Measurements from ENCODE around the gene CLIC6. TPM values are rescaled to one million over a fixed set of nuclear protein-coding genes. Genes with fewer than 3 reads are reported as not detected.

Gene CLIC6
- polyA plus RNA-seq, 3 donors: not detected

DNA sequence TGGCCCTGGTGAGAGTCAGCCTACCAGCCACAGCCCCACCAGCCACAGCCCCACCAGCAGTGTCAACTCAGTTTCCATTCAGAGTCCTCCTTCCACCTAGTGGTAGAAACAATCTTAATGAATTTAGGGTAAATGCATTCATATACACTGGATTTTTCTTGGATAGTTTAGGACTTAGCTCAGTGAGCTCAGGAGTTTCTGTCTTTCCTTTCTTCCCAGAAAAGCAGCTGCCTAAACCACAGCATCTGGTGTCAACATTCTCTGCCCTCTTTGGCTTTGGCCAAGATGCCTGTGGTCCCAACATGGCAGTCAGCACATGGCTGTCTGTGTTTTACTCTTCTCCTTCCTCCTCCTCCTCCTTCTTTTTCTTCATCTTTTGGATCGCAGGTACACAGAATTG lies 94.0 kb downstream of the CLIC6 start:
- Histone ChIP-seq H3K4me1 (ENCODE audit: control insufficient read depth in 1 of 2, insufficient read depth in 2 of 2, low read length in 2 of 2) (no peaks in the 10 kb centered on the region), H3K36me3 (replicated peaks in 1 of 2; ENCODE audit: control insufficient read depth in 1 of 2, insufficient read depth in 2 of 2, low read length in 2 of 2) (no peaks in the 10 kb centered on the region), H3K4me2 (replicated peaks; ENCODE audit: extremely low read depth, low read length, poor library complexity, severe bottlenecking) (no peak overlapping the region), H3K79me2 (ENCODE audit: insufficient read depth, low read length) (no peaks in the 10 kb centered on the region), H3K9me3 (replicated peaks in 1 of 2; ENCODE audit: control insufficient read depth in 1 of 2, insufficient read depth in 1 of 2, low read length in 2 of 2) (peaks cover 0 to 16% of the 10 kb centered on the region in 2 donors), H4K20me1 (ENCODE audit: insufficient read depth, low read length) (no peaks in the 10 kb centered on the region), H3K4me3 (replicated peaks in 1 of 3; ENCODE audit: low read depth in 2 of 3, low read length in 3 of 3) (no peak overlapping the region), H3K9ac (ENCODE audit: insufficient read depth, low read length, poor library complexity, severe bottlenecking) (no peak overlapping the region), H3K27me3 (ENCODE audit: control insufficient read depth in 2 of 2, insufficient read depth in 2 of 2, low read length in 2 of 2) (no peaks in the 10 kb centered on the region), H2AFZ (ENCODE audit: insufficient read depth, low read depth, low read length, poor library complexity, severe bottlenecking) (no peak overlapping the region), H3K27ac (ENCODE audit: low read depth in 1 of 2, low read length in 2 of 2) (no peak overlapping the region)
- WGBS (ENCODE audit: insufficient coverage): no CpG with 5 or more reads among the region's 1 CpG
- Mint-ChIP-seq H3K4me3 (no peak overlapping the region), H3K27ac (no peak overlapping the region), H3K4me1 (no peaks in the 10 kb centered on the region), H3K36me3 (no peaks in the 10 kb centered on the region), H3K27me3 (ENCODE audit: low read depth in 3 of 3) (peaks cover 2 to 10% (median 5%) of the 10 kb centered on the region in 3 donors), H3K9me3 (peaks cover 4 to 17% (median 11%) of the 10 kb centered on the region in 7 donors)
- DNase-seq: no peak
- TF ChIP-seq, protein P1, sequence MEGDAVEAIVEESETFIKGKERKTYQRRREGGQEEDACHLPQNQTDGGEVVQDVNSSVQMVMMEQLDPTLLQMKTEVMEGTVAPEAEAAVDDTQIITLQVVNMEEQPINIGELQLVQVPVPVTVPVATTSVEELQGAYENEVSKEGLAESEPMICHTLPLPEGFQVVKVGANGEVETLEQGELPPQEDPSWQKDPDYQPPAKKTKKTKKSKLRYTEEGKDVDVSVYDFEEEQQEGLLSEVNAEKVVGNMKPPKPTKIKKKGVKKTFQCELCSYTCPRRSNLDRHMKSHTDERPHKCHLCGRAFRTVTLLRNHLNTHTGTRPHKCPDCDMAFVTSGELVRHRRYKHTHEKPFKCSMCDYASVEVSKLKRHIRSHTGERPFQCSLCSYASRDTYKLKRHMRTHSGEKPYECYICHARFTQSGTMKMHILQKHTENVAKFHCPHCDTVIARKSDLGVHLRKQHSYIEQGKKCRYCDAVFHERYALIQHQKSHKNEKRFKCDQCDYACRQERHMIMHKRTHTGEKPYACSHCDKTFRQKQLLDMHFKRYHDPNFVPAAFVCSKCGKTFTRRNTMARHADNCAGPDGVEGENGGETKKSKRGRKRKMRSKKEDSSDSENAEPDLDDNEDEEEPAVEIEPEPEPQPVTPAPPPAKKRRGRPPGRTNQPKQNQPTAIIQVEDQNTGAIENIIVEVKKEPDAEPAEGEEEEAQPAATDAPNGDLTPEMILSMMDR (IDR thresholded peaks at IDR 0.05): no peak
- intact Hi-C loops (cut with micrococcal nuclease): no loop called here

- Histone ChIP-seq H3K4me3 (replicated peaks in 1 of 3; ENCODE audit: low read depth in 2 of 3, low read length in 3 of 3) (no peak overlapping the region), H3K9ac (ENCODE audit: insufficient read depth, low read length, poor library complexity, severe bottlenecking) (no peak overlapping the region), H3K9me3 (replicated peaks in 1 of 2; ENCODE audit: control insufficient read depth in 1 of 2, insufficient read depth in 1 of 2, low read length in 2 of 2) (peaks cover 0 to 16% of the 10 kb centered on the region in 2 donors), H3K79me2 (ENCODE audit: insufficient read depth, low read length) (no peaks in the 10 kb centered on the region), H3K4me2 (replicated peaks; ENCODE audit: extremely low read depth, low read length, poor library complexity, severe bottlenecking) (no peak overlapping the region), H4K20me1 (ENCODE audit: insufficient read depth, low read length) (no peaks in the 10 kb centered on the region), H3K36me3 (replicated peaks in 1 of 2; ENCODE audit: control insufficient read depth in 1 of 2, insufficient read depth in 2 of 2, low read length in 2 of 2) (no peaks in the 10 kb centered on the region), H3K27ac (ENCODE audit: low read depth in 1 of 2, low read length in 2 of 2) (no peak overlapping the region), H3K4me1 (ENCODE audit: control insufficient read depth in 1 of 2, insufficient read depth in 2 of 2, low read length in 2 of 2) (no peaks in the 10 kb centered on the region), H3K27me3 (ENCODE audit: control insufficient read depth in 2 of 2, insufficient read depth in 2 of 2, low read length in 2 of 2) (no peaks in the 10 kb centered on the region), H2AFZ (ENCODE audit: insufficient read depth, low read depth, low read length, poor library complexity, severe bottlenecking) (no peak overlapping the region)
- H3K27me3 Mint-ChIP-seq (ENCODE audit: low read depth in 3 of 3): peaks cover 2 to 17% (median 8%) of the 10 kb centered on the region in 3 donors
- peaks cover 4 to 17% (median 11%) of the 10 kb centered on the region in 7 donors for H3K9me3 Mint-ChIP-seq
- DNase-seq: no peak
- no peak overlapping the region for H3K27ac Mint-ChIP-seq
- intact Hi-C loops (cut with micrococcal nuclease): no loop called here
- 100% methylated on average over 1 of the region's 3 CpGs for WGBS (ENCODE audit: insufficient coverage)
- TF ChIP-seq, protein P1 (IDR thresholded peaks at IDR 0.05): no peak
- H3K4me3 Mint-ChIP-seq: no peak overlapping the region
- H3K4me1 Mint-ChIP-seq: no peaks in the 10 kb centered on the region
- H3K36me3 Mint-ChIP-seq: no peaks in the 10 kb centered on the region
These were observed 96.0 kb downstream of the CLIC6 start for GRCh38 chr21:34764715-34765284.
